B cell (primary cell): ENCODE data around the gene AHRR.

Experiments used
- CTCF ChIP-seq: fragments of 200-600 bp; IDR thresholded peaks from one replicate; pipeline ENCODE4 v1.8.0; 2022; ENCODE audit warnings: antibody characterized with exemption, mild to moderate bottlenecking
- EZH2 ChIP-seq: IDR thresholded peaks from 2 replicates; pipeline ENCODE4 v1.6.1; 2012; ENCODE audit warnings: borderline replicate concordance, low read depth, mild to moderate bottlenecking, moderate library complexity, low read length; ENCODE audit not compliant: insufficient read depth, poor library complexity, severe bottlenecking

- TF ChIP-seq CTCF: no peak
- TF ChIP-seq EZH2: no peak
Measured at GRCh38 chr5:401146-402034, 79.9 kb downstream of the AHRR start.
